Neural progenitor cell (in vitro differentiated cells): Measurements from ENCODE around the gene MARCHF5. TPM values are rescaled to one million over a fixed set of nuclear protein-coding genes. Genes with fewer than 3 reads are reported as not detected.

Source experiments
- DNase-seq: peaks from one replicate; pipeline ENCODE4 v3.0.0-alpha.2; 2016; ENCODE audit warnings: low spot score
- H2AFZ ChIP-seq: fragments of 200-600 bp; sonication (generic); replicated peaks from 2 replicates; pipeline ENCODE4 v1.6.1; 2016; ENCODE audit warnings: antibody characterized with exemption
- H3F3A ChIP-seq: fragments of 200-600 bp; sonication (generic); 2 replicates; pipeline ENCODE4 v1.6.1; 2016; ENCODE audit warnings: antibody characterized with exemption, low read depth
- H3K27ac ChIP-seq: fragments of 200-600 bp; sonication (generic); 2 replicates; pipeline ENCODE4 v1.5.1; 2016; ENCODE audit warnings: mild to moderate bottlenecking
- H3K27me3 ChIP-seq: fragments of 200-600 bp; sonication (generic); 2 replicates; pipeline ENCODE4 v1.6.1; 2016; ENCODE audit warnings: mild to moderate bottlenecking, moderate library complexity
- H3K36me3 ChIP-seq: fragments of 200-600 bp; sonication (generic); 2 replicates; pipeline ENCODE4 v1.5.1; 2016
- H3K4me1 ChIP-seq: fragments of 200-600 bp; sonication (generic); 2 replicates; pipeline ENCODE4 v1.6.1; 2016; ENCODE audit warnings: mixed run types
- H3K4me2 ChIP-seq: fragments of 200-600 bp; sonication (generic); 2 replicates; pipeline ENCODE4 v1.6.1; 2016
- H3K4me3 ChIP-seq: fragments of 200-600 bp; sonication (generic); 2 replicates; pipeline ENCODE4 v1.5.1; 2016
- H3K79me2 ChIP-seq: fragments of 200-600 bp; sonication (generic); 2 replicates; pipeline ENCODE4 v1.6.1; 2016; ENCODE audit warnings: low read depth
- H3K9ac ChIP-seq: fragments of 200-600 bp; sonication (generic); 2 replicates; pipeline ENCODE4 v1.6.1; 2016
- H3K9me3 ChIP-seq: fragments of 200-600 bp; sonication (generic); 2 replicates; pipeline ENCODE4 v1.5.1; 2016; ENCODE audit warnings: low read depth
- H4K20me1 ChIP-seq: fragments of 200-600 bp; sonication (generic); 2 replicates; pipeline ENCODE4 v1.6.1; 2016; ENCODE audit warnings: low read depth
- H3K27ac Mint-ChIP-seq: 3 replicates; pipeline ENCODE4 v1.8.0; 2021; ENCODE audit warnings: mixed read lengths
- H3K27me3 Mint-ChIP-seq: 2 replicates; pipeline ENCODE4 v1.8.0; 2022; ENCODE audit warnings: low read depth, mild to moderate bottlenecking, inconsistent platforms, moderate library complexity, mixed read lengths; ENCODE audit not compliant: insufficient read depth
- H3K36me3 Mint-ChIP-seq: 3 replicates; pipeline ENCODE4 v1.8.0; 2021; ENCODE audit warnings: mixed read lengths
- H3K4me1 Mint-ChIP-seq: 3 replicates; pipeline ENCODE4 v1.8.0; 2021; ENCODE audit warnings: mixed read lengths
- H3K4me3 Mint-ChIP-seq: 3 replicates; pipeline ENCODE4 v1.8.0; 2021; ENCODE audit warnings: mild to moderate bottlenecking, moderate library complexity, mixed read lengths
- H3K9me3 Mint-ChIP-seq: 3 replicates; pipeline ENCODE4 v1.8.0; 2020; ENCODE audit warnings: mixed read lengths
- EZH2 ChIP-seq: fragments of 200-600 bp; sonication (generic); IDR thresholded peaks from 2 replicates; pipeline ENCODE4 v1.6.1; 2017; ENCODE audit warnings: antibody characterized with exemption, mild to moderate bottlenecking, moderate library complexity
- EZH2phosphoT487 ChIP-seq: fragments of 200-600 bp; sonication (generic); IDR thresholded peaks from 2 replicates; pipeline ENCODE4 v1.6.1; 2017; ENCODE audit warnings: antibody characterized with exemption
- total RNA-seq: library from RNA; depleted of rRNA; stranded (reverse); fragments of >200 nt; gene quantifications from 2 replicates; pipeline ENCODE4 v1.2.3, GENCODE V29; 2015; ENCODE audit warnings: low replicate concordance
- TF ChIP-seq, protein P1 (sequence below): fragments of 200-600 bp; sonication (generic); IDR thresholded peaks from 2 replicates; pipeline ENCODE4 v1.5.1; 2017; ENCODE audit warnings: antibody characterized with exemption, mild to moderate bottlenecking

The MARCHF5 gene
- total RNA-seq, 1 donor from 2014 or later = 22.7 TPM

DNA sequence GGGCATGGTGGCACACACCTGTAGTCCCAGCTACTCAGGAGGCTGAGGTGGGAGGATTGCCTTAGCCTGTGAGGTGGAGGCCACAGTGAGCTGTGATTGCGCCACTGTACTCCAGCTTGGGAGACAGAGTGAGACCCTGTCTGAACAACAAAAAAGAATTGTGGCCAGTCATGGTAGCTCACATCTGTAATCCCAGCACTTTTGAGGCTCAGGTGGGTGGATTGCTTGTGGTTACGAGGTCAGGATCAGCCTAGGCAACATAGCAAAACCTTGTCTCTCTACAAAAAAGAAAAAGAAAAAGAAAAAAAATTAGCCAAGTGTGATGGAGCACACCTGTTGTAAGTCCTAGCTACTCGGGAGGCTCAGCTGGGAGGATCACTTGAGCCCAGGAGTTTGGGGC lies 22.8 kb downstream of the MARCHF5 start:
- peaks cover 85% of the 10 kb centered on the region for H3K79me2 ChIP-seq
- H3K9me3 ChIP-seq = no peaks in the 10 kb centered on the region
- Mint-ChIP-seq H3K4me1 (no peaks in the 10 kb centered on the region), H3K27ac (no peak overlapping the region), H3K4me3 (no peak overlapping the region), H3K36me3 (peaks cover 24% of the 10 kb centered on the region), H3K27me3 (no peaks in the 10 kb centered on the region), H3K9me3 (no peaks in the 10 kb centered on the region)
- peaks cover 19% of the 10 kb centered on the region for H3K36me3 ChIP-seq
- H3K4me2 ChIP-seq = no peak overlapping the region
- no peak overlapping the region for H3K9ac ChIP-seq
- peaks cover 12% of the 10 kb centered on the region for H3K4me1 ChIP-seq
- no peak for TF ChIP-seq EZH2
- TF ChIP-seq, protein P1, sequence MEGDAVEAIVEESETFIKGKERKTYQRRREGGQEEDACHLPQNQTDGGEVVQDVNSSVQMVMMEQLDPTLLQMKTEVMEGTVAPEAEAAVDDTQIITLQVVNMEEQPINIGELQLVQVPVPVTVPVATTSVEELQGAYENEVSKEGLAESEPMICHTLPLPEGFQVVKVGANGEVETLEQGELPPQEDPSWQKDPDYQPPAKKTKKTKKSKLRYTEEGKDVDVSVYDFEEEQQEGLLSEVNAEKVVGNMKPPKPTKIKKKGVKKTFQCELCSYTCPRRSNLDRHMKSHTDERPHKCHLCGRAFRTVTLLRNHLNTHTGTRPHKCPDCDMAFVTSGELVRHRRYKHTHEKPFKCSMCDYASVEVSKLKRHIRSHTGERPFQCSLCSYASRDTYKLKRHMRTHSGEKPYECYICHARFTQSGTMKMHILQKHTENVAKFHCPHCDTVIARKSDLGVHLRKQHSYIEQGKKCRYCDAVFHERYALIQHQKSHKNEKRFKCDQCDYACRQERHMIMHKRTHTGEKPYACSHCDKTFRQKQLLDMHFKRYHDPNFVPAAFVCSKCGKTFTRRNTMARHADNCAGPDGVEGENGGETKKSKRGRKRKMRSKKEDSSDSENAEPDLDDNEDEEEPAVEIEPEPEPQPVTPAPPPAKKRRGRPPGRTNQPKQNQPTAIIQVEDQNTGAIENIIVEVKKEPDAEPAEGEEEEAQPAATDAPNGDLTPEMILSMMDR = no peak
- H3K27ac ChIP-seq = no peak overlapping the region
- H4K20me1 ChIP-seq = peaks cover 46% of the 10 kb centered on the region
- no peaks in the 10 kb centered on the region for H3F3A ChIP-seq
- no peaks in the 10 kb centered on the region for H3K27me3 ChIP-seq
- DNase-seq = no peak
- no peak overlapping the region for H2AFZ ChIP-seq
- no peak overlapping the region for H3K4me3 ChIP-seq

DNA sequence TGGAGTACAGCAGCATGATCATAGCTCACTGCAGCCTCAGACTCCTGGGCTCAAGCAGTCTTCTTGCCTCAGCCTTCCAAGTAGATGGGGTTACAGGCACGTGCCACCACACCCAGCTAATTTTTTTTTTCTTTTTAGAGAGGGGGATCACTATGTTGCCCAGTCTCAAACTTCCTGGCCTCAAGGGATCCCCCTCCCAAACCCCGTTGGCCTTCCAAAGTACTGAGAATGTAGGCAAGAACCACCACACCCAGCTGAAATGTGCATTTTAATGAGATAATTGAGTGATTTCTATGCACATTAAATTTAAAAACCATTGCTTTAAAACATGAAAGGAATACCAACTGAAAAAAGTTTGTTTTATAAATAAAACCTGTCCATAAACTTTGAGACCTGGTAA lies 25.6 kb downstream of the MARCHF5 start:
- TF ChIP-seq EZH2phosphoT487 (no peak), EZH2 (no peak)
- TF ChIP-seq, protein P1 = no peak
- no peak overlapping the region for H2AFZ ChIP-seq
- H3K4me1 Mint-ChIP-seq = no peaks in the 10 kb centered on the region
- H3K4me3 Mint-ChIP-seq = no peak overlapping the region
- no peak overlapping the region for H3K9ac ChIP-seq
- peaks cover 4% of the 10 kb centered on the region for H3K9me3 Mint-ChIP-seq
- H3K36me3 Mint-ChIP-seq = peaks cover 34% of the 10 kb centered on the region
- peaks cover 2% of the 10 kb centered on the region for H3K27me3 Mint-ChIP-seq
- no peak overlapping the region for H3K4me2 ChIP-seq
- no peaks in the 10 kb centered on the region for H3K4me1 ChIP-seq
- H3K4me3 ChIP-seq = no peak overlapping the region
- no peaks in the 10 kb centered on the region for H3F3A ChIP-seq
- no peaks in the 10 kb centered on the region for H3K9me3 ChIP-seq
- no peak for DNase-seq
- no peak overlapping the region for H3K27ac Mint-ChIP-seq
- no peaks in the 10 kb centered on the region for H3K27me3 ChIP-seq
- H3K27ac ChIP-seq = no peak overlapping the region
- H3K36me3 ChIP-seq = peaks cover 7% of the 10 kb centered on the region
- H4K20me1 ChIP-seq = peaks cover 28% of the 10 kb centered on the region
- H3K79me2 ChIP-seq = peaks cover 81% of the 10 kb centered on the region

DNA sequence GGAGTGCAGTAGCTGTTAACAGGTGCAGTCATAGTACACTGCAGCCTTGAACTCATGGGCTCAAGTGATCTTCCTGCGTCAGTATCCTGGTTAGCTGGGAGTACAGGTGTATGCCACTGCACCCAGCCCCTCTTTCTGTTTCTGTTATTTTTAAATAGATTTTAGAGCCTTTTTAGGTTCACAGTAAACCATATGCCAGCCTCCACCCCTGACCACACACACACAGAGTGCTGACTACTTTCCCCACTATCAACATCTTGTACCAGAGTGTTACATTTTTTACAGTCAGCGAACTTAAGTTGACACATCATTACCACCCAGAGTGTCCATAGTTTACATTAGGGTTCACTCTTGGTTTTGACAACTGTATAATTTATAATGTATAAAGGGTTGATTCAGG lies 32.1 kb downstream of the MARCHF5 start:
- Histone ChIP-seq H3K9me3 (no peaks in the 10 kb centered on the region), H4K20me1 (peaks cover 64% of the 10 kb centered on the region), H3K4me3 (no peak overlapping the region), H3K27me3 (no peaks in the 10 kb centered on the region), H3K4me2 (no peak overlapping the region), H3K9ac (no peak overlapping the region), H3K79me2 (peaks cover 97% of the 10 kb centered on the region), H3K36me3 (no peaks in the 10 kb centered on the region), H3K27ac (no peak overlapping the region), H2AFZ (no peak overlapping the region), H3K4me1 (no peaks in the 10 kb centered on the region), H3F3A (no peaks in the 10 kb centered on the region)
- no peak for TF ChIP-seq EZH2phosphoT487
- no peak for TF ChIP-seq EZH2
- TF ChIP-seq, protein P1 = no peak
- H3K4me1 Mint-ChIP-seq = no peaks in the 10 kb centered on the region
- H3K4me3 Mint-ChIP-seq = no peak overlapping the region
- no peak overlapping the region for H3K27ac Mint-ChIP-seq
- peaks cover 2% of the 10 kb centered on the region for H3K27me3 Mint-ChIP-seq
- peaks cover 31% of the 10 kb centered on the region for H3K36me3 Mint-ChIP-seq
- H3K9me3 Mint-ChIP-seq = peaks cover 11% of the 10 kb centered on the region
- no peak for DNase-seq
